Brain pericyte (primary cell): Measurements from ENCODE around the gene GPA33.

Experiments
- DNase-seq: peaks from one replicate; pipeline ENCODE4 v3.0.0-alpha.2; 2012; ENCODE audit warnings: low read depth, low spot score

Gene GPA33

GRCh38 chr1:167086768-167087167 is 3.4 kb downstream of the GPA33 start:
- DNase-seq: no peak

GRCh38 chr1:167086033-167086432 is 4.1 kb downstream of the GPA33 start:
- no peak for DNase-seq

- DNase-seq: no peak
These were observed 5.4 kb downstream of the GPA33 start for GRCh38 chr1:167084757-167085156.

GRCh38 chr1:167083871-167084270 is 6.3 kb downstream of the GPA33 start:
- DNase-seq: no peak

- DNase-seq: no peak
These were observed 7.0 kb downstream of the GPA33 start for GRCh38 chr1:167083066-167083665.

- no peak for DNase-seq
These were observed 7.6 kb downstream of the GPA33 start for GRCh38 chr1:167082511-167083027.

GRCh38 chr1:167081594-167082156 is 8.5 kb downstream of the GPA33 start:
- DNase-seq: no peak

GRCh38 chr1:167077868-167078210 is 12.3 kb downstream of the GPA33 start:
- no peak for DNase-seq

- no peak for DNase-seq
These were observed 12.9 kb downstream of the GPA33 start for GRCh38 chr1:167077128-167077867.

GRCh38 chr1:167076136-167076710 is 14.0 kb downstream of the GPA33 start:
- DNase-seq: no peak

GRCh38 chr1:167071286-167071685 is 18.9 kb downstream of the GPA33 start:
- no peak for DNase-seq

GRCh38 chr1:167068761-167069160 is 21.4 kb downstream of the GPA33 start:
- DNase-seq: no peak

GRCh38 chr1:167067904-167068303 is 22.3 kb downstream of the GPA33 start:
- no peak for DNase-seq

- no peak for DNase-seq
These were observed 23.6 kb downstream of the GPA33 start for GRCh38 chr1:167066333-167067122.

GRCh38 chr1:167065471-167065870 is 24.7 kb downstream of the GPA33 start:
- no peak for DNase-seq

GRCh38 chr1:167064621-167065020 is 25.6 kb downstream of the GPA33 start:
- DNase-seq: no peak

- DNase-seq: no peak
These were observed 29.1 kb downstream of the GPA33 start for GRCh38 chr1:167061073-167061464.

- no peak for DNase-seq
These were observed 29.8 kb downstream of the GPA33 start for GRCh38 chr1:167060141-167061072.

- DNase-seq: no peak
These were observed 30.4 kb downstream of the GPA33 start for GRCh38 chr1:167059809-167060107.

GRCh38 chr1:167059045-167059808 is 30.9 kb downstream of the GPA33 start:
- DNase-seq: peak; percentile 24
